Measurements from ENCODE around the gene MAP1LC3C.

Gene MAP1LC3C

DNA sequence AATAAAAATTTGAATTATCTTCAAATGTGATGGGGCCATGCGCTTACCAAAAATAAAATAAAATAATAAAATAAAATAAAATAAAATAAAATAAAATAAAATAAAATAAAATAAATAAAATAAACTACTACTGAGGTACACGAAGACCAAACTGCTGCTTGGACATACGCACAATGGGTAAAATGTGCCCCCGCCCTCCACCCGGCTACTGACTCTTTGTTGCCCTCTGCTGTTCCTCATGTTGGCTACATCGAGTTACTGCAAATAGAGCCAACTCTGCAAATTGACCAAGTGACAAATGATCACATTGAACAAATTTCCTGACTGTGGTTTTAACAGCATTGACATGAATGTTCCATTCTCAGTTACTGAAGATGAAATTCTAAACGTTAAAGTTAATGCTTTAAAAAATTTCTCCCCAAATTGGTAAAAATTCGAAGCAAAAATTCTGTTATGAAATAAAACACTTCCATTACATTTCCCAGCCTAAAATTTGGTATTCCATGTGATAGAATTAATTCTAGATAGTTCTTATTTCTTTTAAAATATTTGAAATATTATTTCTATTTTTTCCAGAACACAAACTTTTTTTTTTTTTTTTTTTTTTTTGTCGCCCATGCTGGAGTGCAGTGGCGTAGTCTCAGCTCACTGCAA is 18.8 kb upstream of the MAP1LC3C start:
- TF ChIP-seq, protein P1, sequence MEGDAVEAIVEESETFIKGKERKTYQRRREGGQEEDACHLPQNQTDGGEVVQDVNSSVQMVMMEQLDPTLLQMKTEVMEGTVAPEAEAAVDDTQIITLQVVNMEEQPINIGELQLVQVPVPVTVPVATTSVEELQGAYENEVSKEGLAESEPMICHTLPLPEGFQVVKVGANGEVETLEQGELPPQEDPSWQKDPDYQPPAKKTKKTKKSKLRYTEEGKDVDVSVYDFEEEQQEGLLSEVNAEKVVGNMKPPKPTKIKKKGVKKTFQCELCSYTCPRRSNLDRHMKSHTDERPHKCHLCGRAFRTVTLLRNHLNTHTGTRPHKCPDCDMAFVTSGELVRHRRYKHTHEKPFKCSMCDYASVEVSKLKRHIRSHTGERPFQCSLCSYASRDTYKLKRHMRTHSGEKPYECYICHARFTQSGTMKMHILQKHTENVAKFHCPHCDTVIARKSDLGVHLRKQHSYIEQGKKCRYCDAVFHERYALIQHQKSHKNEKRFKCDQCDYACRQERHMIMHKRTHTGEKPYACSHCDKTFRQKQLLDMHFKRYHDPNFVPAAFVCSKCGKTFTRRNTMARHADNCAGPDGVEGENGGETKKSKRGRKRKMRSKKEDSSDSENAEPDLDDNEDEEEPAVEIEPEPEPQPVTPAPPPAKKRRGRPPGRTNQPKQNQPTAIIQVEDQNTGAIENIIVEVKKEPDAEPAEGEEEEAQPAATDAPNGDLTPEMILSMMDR (IDR thresholded peaks at IDR 0.05), result peak; percentile 77

DNA sequence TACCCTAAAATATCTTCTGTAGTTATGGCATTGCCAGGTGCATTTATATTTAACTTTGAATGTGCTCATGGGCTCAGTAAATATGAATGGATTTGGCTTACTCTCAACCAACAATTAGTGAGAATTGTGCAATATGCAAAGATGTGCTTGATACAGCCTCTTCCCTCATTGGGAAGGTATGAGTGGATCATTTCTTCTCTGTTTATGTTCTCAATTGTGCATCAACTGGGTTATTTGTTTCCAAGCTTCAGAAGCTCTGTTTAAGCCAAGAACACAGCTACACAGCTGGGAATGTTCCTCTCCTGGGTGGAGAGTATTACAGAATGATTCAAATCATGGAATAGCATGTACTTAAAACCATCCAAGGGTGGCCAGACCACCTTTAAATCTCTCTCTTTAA is 17.6 kb upstream of the MAP1LC3C start:
- TF ChIP-seq, protein P1 (IDR thresholded peaks at IDR 0.05), result no peak

DNA sequence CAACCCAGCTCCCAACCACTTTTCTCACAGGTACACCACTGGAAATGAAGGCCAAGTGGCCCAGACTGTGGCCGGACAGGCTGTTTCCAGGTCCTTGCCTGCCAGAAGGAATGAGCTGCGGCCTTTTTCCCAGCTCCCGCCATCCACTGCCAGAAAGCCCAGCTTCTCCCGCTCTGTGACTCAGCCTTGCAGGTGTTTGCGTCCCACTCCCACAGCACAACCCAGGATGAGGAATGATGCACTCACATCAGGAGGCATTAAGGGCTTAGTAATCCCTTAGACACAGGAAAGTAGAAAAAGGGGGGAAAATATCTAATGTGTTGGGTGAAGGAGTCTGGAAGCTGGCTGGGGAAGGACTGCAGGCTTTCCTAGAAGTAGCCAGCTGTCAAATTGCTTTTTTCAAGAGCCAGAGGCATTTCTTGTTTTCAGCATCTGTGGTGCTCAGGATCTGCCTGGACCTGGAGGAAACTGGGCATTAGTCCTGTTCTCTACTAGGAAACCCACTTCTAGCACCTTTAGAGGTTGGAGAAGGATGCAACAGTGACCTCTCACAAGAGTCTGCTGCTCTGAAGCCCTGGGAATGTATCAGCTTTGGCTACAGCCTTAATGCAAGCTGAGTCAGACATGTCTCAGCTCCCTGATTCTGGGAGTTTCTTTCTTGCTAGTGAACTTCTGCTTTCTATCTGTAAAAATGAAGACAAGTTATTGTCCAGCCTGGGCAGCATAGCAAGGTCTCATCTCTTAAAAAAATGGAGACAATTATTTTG is 13.2 kb upstream of the MAP1LC3C start:
- TF ChIP-seq, protein P1 (IDR thresholded peaks at IDR 0.05), result no peak

DNA sequence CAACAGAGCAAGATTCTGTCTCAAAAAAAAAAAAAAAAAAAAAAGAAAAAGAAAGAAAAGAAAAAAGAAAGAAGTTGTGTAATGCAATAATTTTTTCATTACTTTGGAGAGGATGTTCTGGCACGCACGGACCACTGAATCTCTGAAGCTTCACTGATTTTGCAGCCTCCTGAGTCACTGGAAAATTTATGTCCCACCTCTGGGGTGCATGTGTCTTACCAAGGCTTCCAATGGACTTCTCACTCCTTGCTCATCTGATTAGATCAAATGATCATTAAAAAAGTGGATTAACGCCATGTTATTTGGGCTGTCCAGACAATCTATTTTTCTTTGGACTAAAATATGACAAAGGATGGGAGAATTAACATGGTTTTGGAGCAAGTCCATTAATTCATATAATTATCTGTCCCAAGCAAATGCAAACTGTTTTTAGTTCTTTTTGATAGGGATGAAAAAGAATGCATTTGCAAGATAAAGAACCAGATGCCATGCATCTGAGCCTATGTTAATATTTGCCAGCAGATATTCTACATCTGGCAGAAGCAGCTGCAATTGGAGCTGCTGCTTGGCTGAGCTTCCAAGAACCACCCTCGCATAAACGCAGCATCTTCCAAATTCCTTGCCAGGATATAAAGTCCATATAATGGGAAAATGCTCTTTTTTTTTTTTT is 10.1 kb upstream of the MAP1LC3C start:
- TF ChIP-seq, protein P1 (IDR thresholded peaks at IDR 0.05), result no peak

DNA sequence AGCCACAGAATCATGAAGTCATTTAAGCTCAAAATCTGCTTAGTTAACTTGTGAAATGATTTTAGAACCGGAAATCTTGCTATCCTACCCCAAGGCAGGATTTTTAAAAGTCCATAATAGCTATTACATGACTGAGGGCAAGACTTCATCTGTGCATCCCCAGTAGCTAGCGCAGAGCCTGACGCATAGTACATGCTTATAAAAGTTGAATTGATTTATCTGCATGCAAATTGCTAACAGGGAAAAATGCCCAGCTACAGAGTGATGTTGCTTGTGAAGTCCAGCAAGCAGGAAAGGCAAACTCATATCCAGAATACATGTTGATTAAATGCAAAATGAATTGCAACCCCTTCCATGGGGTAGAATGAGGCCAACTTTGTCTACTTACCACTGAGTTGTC is 8.1 kb upstream of the MAP1LC3C start:
- TF ChIP-seq, protein P1 (IDR thresholded peaks at IDR 0.05), result no peak

DNA sequence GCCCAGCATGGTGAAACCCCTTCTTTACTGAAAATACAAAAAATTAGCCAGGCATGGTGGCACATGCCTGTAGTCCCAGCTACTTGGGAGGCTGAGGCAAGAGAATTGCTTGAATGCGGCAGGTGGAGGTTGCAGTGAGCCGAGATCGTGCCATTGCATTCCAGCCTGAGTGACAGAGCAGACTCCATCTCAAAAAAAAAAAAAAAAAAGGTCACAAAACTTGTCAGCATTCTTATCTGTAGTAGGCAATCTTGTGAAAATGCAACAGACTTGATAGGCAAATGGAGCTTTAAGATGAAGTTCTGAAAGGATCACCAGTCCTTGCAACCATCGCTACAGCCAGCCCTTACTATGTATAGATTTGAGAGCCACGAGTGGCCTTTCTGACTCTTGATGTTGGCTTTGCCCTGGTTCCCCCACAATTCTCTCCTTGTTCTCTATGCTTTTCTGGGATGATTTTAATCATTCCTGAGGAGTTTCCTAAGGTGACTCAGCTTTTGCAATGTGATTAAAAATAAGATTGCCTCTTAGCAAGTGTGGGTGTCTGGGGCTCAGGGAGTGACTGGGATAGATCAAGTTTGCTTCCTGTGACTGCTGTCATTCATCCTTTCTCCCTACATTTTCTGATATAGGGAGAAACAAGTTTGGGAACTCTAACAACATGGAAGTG is 7.1 kb upstream of the MAP1LC3C start:
- TF ChIP-seq, protein P1 (IDR thresholded peaks at IDR 0.05), result no peak

DNA sequence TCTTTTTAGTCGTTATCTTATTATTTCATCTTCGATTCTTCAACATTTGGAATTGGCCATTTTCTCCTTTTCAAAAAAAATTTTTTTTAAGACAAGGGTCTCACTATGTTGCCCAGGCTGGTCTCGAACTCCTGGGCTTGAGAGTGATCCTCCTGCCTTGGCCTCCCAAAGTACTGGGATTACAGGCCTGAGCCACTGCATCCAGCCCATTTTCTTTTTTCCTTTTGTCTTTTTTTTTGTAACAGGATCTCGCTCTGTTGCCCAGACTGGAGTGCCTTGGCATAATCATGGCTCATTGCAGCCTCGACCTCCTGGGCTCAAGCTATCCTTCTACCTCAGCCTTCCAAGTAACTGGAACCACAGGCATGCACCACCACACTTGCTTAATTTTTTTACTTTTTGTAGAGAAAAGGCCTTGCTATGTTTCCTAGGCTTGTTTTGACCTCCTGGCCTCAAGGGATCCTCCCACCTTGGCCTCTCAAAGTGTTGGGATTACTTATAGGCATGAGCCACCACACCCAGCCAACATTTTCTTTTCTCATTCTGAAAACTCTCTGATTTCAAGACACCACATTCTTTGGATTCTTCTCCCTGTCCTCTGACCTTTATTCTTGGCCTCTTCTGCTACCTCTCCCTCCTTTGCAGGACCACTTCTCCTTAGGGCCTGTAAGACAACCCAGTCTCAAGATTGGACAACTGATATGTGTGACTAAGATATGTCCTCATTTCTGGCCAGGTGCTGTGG is 6.0 kb upstream of the MAP1LC3C start:
- TF ChIP-seq, protein P1 (IDR thresholded peaks at IDR 0.05), result no peak
